HG03103 (cell line): ENCODE results near the gene PHACTR3.

Experiments used
- ATAC-seq: cut with Tn5 transposase; IDR thresholded peaks from one replicate; pipeline ENCODE4 v1.9.1; 2021; ENCODE audit warnings: low read depth; ENCODE audit not compliant: unreplicated experiment

PHACTR3 gene

DNA sequence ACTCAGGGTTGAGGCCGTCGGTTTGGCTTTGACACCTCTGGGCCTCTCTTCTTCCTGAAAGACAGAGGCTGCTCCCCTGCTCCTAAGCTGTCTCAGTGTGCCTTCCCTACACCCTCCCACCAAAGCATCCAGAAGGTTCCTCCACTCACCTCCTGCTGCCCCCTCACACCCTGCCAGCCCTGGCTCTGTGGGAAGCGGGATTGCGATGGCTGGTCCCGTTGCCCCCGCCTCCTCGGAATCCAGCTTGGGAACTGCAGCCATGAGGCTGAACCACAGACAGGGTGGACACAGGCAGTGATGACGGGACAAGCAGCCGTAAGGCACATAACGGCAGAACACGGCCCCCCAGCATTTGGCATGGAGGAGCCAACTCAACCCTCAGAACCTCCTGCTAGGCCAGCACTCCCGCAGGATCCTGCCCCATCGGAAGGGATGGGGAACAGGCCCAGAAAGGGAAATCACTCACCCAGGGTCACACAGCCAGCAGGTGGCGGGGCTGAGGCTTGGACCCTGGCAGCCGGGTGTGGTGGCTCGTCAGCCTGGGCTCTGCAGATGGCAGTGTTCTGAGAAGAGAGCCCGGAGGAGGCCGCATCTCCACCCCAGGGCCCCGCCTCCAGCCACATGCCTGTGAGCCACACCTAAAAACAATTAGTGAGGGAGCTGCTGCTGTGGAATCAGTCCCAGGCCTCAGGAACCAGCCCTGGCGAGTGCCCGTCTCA, 139.6 kb downstream of the PHACTR3 start:
- ATAC-seq = no peak

DNA sequence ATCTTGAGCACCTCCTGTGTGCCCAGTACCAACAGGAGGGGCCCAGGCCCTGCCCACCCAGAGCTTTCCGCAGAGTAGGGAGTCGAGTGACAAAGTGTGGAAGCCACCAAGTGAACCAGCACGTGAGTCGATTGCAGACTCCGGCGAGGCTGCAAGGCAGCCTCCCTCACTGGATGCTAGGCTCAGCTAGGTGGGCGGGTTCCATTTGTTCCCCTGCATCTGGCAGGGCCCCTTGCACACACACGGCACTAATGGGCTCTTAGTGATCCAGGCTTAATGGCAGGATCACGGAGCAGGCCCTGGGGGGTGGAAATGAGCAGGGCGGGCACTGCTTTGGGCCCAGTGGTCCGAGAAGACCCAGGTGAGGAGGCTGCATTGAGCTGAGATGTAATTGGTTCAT, 140.4 kb downstream of the PHACTR3 start:
- ATAC-seq = no peak

DNA sequence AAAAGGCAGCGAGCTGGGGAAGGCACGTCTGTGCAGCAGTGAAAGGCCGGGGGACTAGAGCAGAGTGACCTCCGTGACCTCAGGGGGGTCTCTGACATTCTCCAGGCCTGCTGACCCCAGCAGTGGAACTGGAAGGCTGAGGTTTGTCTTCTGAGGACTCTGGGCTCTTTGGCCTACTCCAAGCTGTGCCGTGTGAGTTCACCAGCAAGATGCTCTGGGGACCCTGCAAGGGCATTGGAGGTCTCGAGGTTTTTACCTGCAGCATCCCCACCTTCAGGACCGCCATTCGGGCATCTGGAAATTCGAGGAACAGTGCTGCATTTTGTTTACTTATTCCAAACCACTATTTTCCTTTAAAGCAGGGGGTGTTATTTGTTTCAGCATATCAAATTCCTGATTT, 140.9 kb downstream of the PHACTR3 start:
- no peak for ATAC-seq

DNA sequence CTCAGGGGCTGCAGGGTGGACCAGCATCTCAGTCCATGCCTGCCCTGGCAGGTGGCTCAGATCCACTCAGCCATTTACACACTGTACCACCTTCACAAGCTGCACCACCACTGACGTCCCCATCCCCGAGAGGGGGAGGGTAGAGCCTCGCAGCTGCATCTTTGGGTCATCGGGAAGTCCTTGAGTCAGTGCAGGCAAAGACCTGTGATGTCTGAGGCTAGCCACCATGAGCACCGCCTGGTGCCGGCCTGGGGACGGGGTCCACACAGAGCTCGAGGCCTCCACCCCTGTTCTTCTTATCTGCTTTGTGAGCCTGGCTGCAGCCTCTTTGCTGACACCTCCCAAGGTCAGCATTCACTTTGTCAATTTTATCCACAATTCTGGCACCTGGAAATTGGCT, 141.4 kb downstream of the PHACTR3 start:
- ATAC-seq = no peak

DNA sequence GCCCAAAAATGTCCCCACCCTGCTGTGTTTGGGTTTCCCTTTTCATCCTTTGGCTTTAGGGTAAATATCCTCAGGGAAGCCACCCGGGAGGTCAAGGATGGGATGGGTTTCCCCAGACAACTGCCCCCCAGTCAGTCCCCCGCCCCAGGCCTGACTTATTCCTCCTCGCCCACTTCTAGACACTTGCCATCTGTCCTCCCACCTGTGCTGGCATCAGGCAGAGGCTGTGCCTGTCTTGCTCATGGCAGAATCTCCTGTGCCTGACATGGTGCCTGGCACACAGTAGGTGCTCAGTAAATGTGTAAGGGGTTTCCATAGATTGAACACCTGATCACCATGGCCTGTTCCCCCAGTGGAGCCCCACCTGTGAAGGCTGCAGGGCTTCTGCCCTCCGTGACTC, 141.8 kb downstream of the PHACTR3 start:
- no peak for ATAC-seq

DNA sequence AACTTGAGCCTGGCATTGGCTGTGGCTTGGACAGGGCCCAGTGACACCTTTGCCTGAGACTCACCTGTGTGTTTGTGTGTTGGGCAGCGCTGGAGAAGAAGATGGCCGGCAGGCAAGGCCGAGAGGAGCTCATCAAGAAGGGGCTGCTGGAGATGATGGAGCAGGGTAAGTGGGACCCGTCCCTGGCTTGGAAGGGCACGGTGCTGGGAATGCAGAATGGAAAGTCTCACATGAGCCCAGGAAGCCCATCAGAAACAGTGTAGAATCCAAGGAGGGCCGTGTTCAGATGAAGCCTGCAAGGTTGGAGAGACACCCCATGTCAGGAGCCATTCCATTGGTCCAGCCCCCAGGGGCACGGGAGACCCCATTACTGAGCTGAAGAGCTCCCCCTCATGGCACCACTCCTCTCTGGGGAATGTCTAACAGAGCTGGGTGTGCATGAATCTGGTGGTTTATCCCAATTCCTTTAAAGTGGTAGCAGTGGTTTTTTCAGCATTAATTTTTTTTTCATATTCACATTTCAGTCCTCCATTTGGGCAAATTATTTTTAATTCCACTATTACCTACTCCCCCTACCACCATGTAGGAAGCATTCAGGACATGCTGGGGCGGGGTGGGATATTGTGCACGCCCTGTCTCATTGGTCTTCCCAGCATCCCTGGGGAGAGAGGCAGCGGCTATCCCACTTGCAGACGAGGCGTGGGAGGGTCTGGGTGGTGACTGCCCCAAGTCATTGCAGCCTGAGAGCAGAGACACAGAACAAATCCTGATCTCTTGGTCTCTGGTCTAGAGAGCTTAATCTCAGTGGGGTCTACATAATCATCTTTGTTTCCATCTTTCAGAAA, 143.6 kb downstream of the PHACTR3 start:
- ATAC-seq = no peak

DNA sequence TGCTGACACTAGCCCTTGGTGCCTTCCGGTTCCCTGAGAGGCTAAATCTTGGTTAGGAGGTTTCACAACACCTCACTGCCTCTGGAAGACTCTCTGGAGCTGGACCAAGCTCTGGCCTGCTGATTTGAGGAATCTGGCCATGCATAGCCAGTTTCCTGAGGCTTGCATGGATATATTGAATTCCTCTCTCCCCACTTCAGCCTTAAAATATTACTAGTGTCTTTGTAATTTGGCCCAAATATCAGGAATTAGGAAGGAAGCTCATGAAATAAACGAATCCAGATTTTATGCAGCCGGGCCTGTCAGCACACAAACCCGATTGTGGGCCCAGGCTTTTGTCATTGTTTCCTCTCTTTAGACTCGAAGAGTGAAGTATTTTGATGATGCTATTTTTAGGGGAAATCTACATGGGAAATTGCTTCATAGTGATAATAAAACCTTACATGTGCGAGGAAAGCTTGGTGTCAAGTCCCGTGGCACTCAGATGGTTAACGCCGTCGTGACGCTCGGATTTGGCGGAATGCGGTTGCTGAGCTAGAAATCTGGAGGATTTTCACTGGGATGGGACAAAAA, 144.4 kb downstream of the PHACTR3 start:
- ATAC-seq = no peak

DNA sequence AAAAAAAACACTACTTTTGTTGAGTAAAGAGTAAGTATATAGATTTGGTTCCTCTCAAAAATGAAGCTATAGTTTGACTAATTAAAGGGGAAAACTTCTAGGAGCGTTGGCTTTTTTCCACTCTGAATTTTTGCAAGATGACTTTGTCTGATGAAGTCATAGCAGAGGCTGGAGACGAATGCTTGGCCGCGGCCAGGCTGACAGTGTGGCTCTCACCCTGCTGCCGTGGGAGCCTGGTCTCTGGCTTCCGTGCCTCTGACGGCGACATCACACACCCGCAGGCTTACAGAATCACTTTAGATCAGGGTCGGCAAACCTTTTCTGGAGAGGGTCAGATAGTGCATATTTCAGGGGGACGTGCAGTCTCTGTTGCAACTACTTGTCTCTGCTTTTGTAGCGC, 145.0 kb downstream of the PHACTR3 start:
- ATAC-seq = no peak

DNA sequence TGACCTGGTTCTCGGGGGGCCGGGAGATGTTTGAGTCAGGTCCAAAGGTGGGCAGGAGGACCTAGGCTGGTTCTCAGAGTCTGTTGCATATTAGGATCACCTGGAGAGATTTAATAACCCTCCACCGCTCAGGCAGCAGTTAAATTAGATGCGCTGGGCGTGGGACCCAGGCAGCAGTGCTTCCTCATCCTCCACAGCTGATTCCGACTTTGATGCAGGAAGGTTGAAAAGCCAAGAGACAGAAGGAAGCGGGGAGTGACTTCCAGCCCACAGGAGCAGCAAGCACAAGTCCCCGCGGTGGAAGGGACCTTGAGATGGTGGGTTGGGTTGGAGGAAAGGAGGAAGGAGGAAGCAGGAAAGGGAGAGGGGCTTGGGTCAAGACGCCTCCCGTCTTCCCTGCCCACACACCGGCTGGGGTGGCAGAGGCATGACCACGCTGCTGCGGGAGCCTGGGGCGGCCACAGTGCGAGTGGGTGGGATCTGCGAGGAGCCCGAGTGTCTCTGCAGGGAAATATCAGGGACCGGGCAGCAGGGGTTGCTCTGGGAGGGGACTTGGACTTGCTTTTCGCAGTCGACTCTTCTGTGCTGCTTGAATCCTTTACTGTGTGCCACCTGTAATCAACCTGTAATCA, 146.0 kb downstream of the PHACTR3 start:
- ATAC-seq = no peak

DNA sequence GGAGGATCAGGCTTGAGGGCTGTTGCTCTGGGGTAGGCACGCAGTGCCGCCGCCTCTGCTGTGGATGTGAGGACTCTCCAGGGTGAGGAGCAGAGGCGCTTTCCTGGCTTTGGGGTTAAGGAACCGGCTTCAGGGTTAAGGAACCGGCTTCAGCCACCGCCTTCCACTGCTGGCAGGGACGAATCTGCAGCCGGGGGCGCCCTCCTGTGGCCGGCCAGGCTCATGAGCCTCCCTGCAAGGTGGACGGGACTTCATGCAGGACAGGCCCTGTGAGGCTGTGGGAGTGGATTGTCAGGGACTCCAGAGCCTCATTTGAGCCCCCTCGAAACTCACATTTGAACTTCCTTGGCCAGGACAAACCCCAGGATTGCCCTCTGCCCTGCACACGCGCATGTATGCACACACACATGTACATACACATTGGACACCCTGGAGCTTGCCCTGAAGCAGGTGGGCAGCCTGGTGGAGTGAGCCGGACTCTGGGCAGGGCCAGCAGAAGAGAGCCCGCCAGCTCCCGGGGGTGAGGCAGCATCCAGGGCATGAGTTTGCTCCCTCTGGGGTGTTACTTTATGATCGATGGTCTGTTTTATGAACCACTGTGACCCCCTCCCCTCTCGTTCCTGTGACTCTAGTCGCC, 146.9 kb downstream of the PHACTR3 start:
- peak; percentile 48 for ATAC-seq

DNA sequence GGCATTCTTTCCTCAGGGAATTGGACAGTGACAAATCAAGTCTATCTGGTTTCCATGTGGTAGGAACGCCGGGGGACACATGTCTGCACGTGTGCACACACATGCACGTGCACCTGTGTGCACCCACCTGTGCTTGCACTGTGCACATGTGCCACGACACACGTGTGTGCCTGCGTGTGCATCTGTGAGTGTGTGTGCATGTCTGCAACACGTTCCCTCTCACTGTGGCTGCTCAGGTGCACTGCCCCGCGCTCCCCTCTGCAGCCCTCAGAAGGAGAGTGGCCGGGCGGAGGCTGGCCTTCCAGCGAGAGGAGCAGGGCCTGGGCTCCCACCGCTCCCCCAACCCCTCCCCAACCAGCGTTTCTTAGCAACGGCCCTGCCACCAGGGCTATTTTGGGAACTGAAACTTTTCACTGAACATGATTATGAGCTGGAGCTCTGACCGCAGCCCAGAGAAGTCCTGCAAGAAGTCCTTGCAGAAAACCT, 147.8 kb downstream of the PHACTR3 start:
- ATAC-seq = peak; percentile 84

DNA sequence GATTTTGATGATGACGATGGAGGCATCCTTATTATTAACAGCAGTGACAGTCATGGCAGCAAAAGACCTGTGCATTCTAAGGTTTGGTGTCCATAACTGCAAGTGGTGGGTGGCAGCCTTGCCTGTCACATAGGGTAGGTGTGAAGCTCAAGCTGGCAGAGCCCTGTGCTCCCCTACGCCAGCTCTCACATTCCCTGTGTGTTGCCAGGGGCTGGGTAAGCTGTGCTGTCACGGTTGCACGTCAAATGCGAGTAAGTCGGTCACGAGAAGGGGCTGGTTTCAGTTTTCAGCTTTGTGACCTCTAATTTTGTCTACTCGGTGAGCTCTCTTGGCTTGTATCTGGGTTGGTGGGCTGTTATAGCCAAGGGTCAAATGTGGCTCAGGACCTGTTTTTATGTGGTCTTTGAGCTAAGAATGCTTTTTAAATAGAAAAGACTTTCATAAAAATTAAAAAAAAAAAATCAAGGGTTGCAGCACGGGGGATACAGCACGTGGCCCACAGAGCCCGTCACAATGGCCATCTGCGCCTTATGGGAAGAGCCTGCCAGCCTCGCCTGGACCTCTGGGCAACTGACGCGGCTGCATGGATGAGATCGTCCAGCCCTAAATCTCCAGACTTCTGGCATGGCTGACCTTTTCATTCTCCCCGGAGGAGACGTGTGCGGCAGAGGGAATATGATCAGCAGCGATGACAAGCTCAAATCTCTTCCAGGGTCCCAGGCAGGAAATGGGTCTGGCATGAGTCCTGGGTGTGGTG, 148.5 kb downstream of the PHACTR3 start:
- ATAC-seq = peak; percentile 24

DNA sequence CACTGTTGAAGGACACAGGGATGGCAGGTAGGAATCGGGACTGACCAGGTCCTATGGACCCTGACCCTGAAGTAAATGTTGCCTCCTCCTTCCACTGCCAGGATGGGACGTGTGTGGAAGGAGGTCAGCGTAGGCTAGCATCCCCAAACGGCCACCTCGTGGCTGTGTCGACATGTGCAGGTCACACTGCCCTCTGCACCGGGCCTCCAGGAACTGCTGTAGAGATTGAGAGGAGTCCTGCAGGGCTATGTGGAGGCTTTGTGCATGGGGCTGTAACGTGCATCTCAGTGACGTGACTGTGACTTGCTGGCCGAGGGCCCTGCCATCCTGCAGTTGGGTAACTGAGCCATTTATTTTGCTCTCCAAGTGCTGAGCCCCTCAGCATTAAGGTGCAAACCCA, 149.5 kb downstream of the PHACTR3 start:
- ATAC-seq = no peak

DNA sequence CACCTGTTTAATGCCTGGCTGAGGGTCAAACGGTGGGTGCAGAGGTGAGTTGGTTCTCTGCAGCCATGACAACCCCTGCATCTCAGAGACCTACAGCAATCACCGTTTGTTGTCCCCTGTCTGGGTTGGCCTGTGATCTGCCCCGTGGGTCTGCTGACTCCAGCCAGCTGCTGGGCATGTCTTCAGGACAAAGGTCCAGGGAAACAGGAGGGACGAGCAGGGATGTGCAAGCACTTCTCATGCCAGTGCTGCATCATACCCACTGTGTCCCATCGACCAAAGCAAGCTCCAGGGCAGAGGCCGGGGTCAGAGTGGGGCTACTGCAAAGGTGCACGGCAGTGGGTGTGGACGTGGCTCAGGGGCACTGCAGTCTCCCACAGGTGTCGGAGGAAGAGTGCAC, 150.2 kb downstream of the PHACTR3 start:
- no peak for ATAC-seq

DNA sequence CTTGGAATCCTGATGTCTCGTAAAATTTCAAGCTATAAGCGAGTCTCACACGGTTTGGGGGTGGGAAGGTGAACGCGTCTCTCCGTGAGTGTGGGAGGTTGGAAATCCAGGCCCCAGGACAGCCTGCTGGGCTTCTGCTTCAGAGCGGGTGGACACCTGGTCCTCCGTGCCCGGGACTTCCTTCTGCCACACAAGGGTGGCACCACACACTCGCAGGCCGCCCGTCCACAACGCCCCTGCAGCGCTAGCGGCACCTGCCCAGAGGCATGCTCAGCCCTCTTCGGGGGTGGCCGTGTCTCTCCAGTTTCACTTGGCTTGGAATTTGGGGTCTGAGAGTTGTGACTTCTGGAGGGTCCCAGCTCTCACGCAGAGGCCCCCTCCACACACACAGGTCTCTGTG, 151.9 kb downstream of the PHACTR3 start:
- no peak for ATAC-seq

DNA sequence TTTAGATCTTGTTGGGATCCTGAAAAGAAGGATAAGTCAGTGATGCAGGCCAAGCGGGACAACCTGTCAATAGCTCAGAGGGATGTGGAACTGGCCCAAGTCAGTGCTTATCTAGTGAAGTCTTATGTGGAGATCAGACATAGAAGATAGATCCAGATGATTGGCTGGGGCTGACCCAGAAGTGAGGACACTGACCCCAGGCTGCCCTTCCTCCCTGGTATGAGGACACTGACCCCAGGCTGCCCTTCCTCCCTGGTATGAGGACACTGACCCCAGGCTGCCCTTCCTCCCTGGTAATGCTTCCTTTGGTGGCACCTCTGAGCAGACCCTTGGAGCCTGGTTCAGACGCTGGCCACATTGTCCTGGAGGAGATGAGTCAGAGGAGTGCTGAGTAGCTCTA, 159.7 kb downstream of the PHACTR3 start:
- no peak for ATAC-seq

DNA sequence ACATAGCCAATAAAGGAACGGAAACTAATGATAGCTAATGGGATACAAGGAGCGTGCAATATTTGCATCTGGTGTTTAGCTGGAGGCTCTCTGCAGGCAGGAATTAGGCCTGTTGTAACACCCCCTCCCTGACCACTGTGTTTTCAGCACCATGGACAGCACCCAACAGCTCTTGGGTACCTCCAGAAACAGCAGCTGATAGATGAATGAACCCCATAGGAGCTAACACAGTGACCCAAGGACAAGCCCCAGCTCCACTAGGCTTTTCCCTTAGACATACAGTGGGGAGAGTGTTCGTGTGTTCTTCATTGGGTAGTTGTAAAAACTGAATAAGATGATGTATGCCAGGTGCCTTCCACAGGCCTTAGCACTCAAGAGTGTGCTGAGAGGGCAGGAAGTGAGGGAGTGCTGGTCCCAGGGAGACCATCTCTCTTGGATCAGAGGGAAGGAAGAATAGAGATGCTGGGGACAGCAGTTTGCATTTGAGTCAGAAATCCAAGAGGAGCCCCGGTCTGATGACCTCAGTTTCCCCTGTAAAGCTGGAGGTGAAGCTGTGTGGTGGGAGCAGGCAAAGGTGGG, 161.3 kb downstream of the PHACTR3 start:
- no peak for ATAC-seq

DNA sequence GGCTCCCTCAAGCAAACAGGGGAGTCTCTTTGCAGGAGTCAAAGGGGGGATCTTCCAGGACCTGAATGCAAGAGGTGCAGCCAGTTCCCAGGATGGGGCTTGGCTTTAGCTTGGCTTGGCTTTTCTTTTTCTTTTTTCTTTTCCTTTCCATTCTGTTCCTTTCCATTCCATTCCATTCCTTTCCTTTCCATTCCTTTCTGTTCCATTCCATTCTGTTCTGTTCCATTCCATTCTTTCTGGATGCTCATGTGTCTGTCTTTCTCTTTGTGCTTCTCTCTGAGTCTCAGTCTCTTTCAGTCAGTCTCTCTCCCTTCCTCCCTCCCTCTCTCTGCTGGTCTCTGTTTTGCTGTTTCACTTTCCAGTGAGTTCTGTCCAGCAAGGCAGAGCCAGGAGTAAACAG, 163.3 kb downstream of the PHACTR3 start:
- ATAC-seq = no peak

DNA sequence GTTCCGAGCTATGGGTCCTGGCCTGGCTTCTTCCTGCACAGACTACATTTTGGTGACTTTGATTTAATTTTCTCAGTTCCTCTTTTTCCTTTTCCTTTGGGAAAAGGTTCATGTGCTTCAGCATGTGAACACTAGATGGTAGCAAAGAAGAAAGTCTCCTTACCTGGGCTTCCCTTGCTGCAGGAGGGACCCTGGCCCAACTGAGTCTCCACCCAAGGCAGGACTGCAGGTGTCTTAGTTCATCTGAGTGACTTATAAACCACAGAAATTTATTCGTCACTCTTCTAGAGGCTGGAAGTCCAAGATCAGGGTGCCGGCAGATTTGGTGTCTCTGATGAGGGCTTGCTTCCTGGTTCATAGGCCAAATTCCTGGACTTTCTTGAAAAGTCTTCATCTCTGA, 165.9 kb downstream of the PHACTR3 start:
- no peak for ATAC-seq

DNA sequence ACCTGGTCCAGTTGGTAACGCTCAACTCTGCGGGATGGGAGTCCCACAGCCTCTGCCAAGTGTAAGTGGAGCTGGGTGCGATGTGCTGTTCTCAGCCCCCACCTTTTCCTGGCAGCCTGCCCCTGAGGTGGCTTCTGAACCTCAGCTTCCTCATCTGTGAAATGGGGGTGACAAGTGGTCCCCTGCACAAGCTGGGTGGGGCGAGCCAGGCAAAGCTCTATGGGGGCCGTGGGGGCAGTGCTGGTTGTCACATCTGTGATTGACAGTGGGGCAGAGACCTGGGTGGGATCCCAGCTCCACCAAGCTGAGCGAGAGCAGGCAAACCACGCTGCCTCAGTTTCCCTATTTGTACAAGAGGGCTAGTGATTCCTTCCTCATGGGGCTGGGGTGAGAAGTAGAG, 166.5 kb downstream of the PHACTR3 start:
- no peak for ATAC-seq
